ENCODE data around the gene PPP1R13B. TPM values are rescaled to one million over a fixed set of nuclear protein-coding genes. Genes with fewer than 3 reads are reported as not detected.

The PPP1R13B gene
- total and polyA plus RNA-seq, 2 experiments from 2014 or later: 9.4 to 20.2 TPM

GRCh38 chr14:103836976-103837725 lies 10.2 kb downstream of the PPP1R13B start:
- no peaks in the 10 kb centered on the region for H3K27me3 ChIP-seq
- H3K4me2 ChIP-seq: no peak overlapping the region
- H3K79me2 ChIP-seq: peaks cover 99% of the 10 kb centered on the region
- 81% methylated on average over 6 of the region's 6 CpGs for WGBS (ENCODE audit: low lambda C conversion rate, missing lambda C conversion rate)
- no peak overlapping the region for H3K27ac ChIP-seq
- TF ChIP-seq CTCF (IDR thresholded peaks at IDR 0.05; ENCODE audit: poor library complexity) (no peak), EZH2phosphoT487 (IDR thresholded peaks at IDR 0.05; ENCODE audit: low read depth, severe bottlenecking, unreplicated experiment) (no peak), EZH2 (IDR thresholded peaks at IDR 0.05; ENCODE audit: borderline replicate concordance) (no peak)
- peaks cover 4% of the 10 kb centered on the region for H4K20me1 ChIP-seq (ENCODE audit: insufficient read depth, poor library complexity, severe bottlenecking)
- H3K36me3 ChIP-seq (replicated peaks; ENCODE audit: insufficient read depth, low read depth): no peaks in the 10 kb centered on the region
- DNase-seq (ENCODE audit: low spot score): no peak
- H2AFZ ChIP-seq: no peak overlapping the region
- no peak overlapping the region for H3K4me3 ChIP-seq
- no peaks in the 10 kb centered on the region for H3K4me1 ChIP-seq (ENCODE audit: insufficient read depth)
- no peaks in the 10 kb centered on the region for H3K9me2 ChIP-seq (replicated peaks; ENCODE audit: insufficient read depth)
- no peaks in the 10 kb centered on the region for H3K9me3 ChIP-seq (ENCODE audit: low read depth)

GRCh38 chr14:103834956-103835355 lies 12.4 kb downstream of the PPP1R13B start:
- no peaks in the 10 kb centered on the region for H3K4me1 ChIP-seq (ENCODE audit: insufficient read depth)
- H3K79me2 ChIP-seq: peaks cover 100% of the 10 kb centered on the region
- no peak overlapping the region for H3K4me2 ChIP-seq
- no peaks in the 10 kb centered on the region for H3K27me3 ChIP-seq
- no peaks in the 10 kb centered on the region for H3K36me3 ChIP-seq (replicated peaks; ENCODE audit: insufficient read depth, low read depth)
- DNase-seq (ENCODE audit: low spot score): no peak
- no peaks in the 10 kb centered on the region for H3K9me2 ChIP-seq (replicated peaks; ENCODE audit: insufficient read depth)
- peaks cover 4% of the 10 kb centered on the region for H4K20me1 ChIP-seq (ENCODE audit: insufficient read depth, poor library complexity, severe bottlenecking)
- TF ChIP-seq CTCF (IDR thresholded peaks at IDR 0.05; ENCODE audit: poor library complexity): no peak
- no peak for TF ChIP-seq EZH2phosphoT487 (IDR thresholded peaks at IDR 0.05; ENCODE audit: low read depth, severe bottlenecking, unreplicated experiment)
- no peak for TF ChIP-seq EZH2 (IDR thresholded peaks at IDR 0.05; ENCODE audit: borderline replicate concordance)
- 96% methylated on average over 2 of the region's 2 CpGs for WGBS (ENCODE audit: low lambda C conversion rate, missing lambda C conversion rate)
- no peak overlapping the region for H3K4me3 ChIP-seq
- H3K27ac ChIP-seq: no peak overlapping the region
- H3K9me3 ChIP-seq (ENCODE audit: low read depth): no peaks in the 10 kb centered on the region
- no peak overlapping the region for H2AFZ ChIP-seq

- no peak overlapping the region for H3K27ac ChIP-seq
- H3K9me3 ChIP-seq (ENCODE audit: low read depth): no peaks in the 10 kb centered on the region
- no peak overlapping the region for H3K4me2 ChIP-seq
- TF ChIP-seq CTCF (IDR thresholded peaks at IDR 0.05; ENCODE audit: poor library complexity) (no peak), EZH2phosphoT487 (IDR thresholded peaks at IDR 0.05; ENCODE audit: low read depth, severe bottlenecking, unreplicated experiment) (no peak), EZH2 (IDR thresholded peaks at IDR 0.05; ENCODE audit: borderline replicate concordance) (no peak)
- H3K36me3 ChIP-seq (replicated peaks; ENCODE audit: insufficient read depth, low read depth): no peaks in the 10 kb centered on the region
- H2AFZ ChIP-seq: no peak overlapping the region
- H4K20me1 ChIP-seq (ENCODE audit: insufficient read depth, poor library complexity, severe bottlenecking): peaks cover 4% of the 10 kb centered on the region
- peaks cover under 1% of the 10 kb centered on the region for H3K4me1 ChIP-seq (ENCODE audit: insufficient read depth)
- no peak for DNase-seq (ENCODE audit: low spot score)
- H3K79me2 ChIP-seq: peaks cover 100% of the 10 kb centered on the region
- no peak overlapping the region for H3K4me3 ChIP-seq
- H3K27me3 ChIP-seq: no peaks in the 10 kb centered on the region
- 91% methylated on average over 4 of the region's 4 CpGs for WGBS (ENCODE audit: low lambda C conversion rate, missing lambda C conversion rate)
- no peaks in the 10 kb centered on the region for H3K9me2 ChIP-seq (replicated peaks; ENCODE audit: insufficient read depth)
Measured at GRCh38 chr14:103833711-103834110, 13.7 kb downstream of the PPP1R13B start.
